IMR-90 (cell line): ENCODE measurements around the gene SMCO4. TPM values are rescaled to one million over a fixed set of nuclear protein-coding genes. Genes with fewer than 3 reads are reported as not detected.
"Not testable (repeated sequence)": the region's sequence is repeated elsewhere in the genome, so short reads cannot be mapped to it uniquely, and the experiment has no call there.

Experiments used
- ATAC-seq: fragments of 200-7000 bp; cut with Tn5 transposase; 2 replicates; pipeline ENCODE4 v1.9.1; 2020; ENCODE audit warnings: low read depth, mild to moderate bottlenecking, moderate library complexity
- BruUV-seq: library from RNA; stranded (reverse); fragments of 400-500 nt; replicated peaks from 2 replicates; lab custom pipeline; 2021; lab: Mats Ljungman, UMichigan
- CTCF ChIA-PET: fragments of 300-600 bp; formaldehyde crosslinking; extraction: SDS; loops from one replicate; lab custom pipeline; 2021; ENCODE audit warnings: antibody characterized with exemption; lab: Yijun Ruan, JAX
- POLR2A ChIA-PET: fragments of 300-600 bp; sonication (Branson Sonifier 250); formaldehyde crosslinking; loops from one replicate; lab custom pipeline; 2022; ENCODE audit warnings: antibody characterized with exemption; ENCODE audit not compliant: unreplicated experiment; lab: Charles Lee
- DNase-seq: peaks from one replicate; pipeline ENCODE4 v3.0.0; 2013
- H2AFZ ChIP-seq: replicated peaks from 2 replicates; pipeline ENCODE3; 2013; ENCODE audit warnings: low read length, mild to moderate bottlenecking; ENCODE audit not compliant: poor library complexity
- H2AK5ac ChIP-seq: 2 replicates; pipeline ENCODE4 v1.6.1; 2013; ENCODE audit warnings: low read depth, low read length, inconsistent platforms
- H2AK9ac ChIP-seq: replicated peaks from 2 replicates; pipeline ENCODE3; 2013; ENCODE audit warnings: mild to moderate bottlenecking, low read depth, low read length, moderate library complexity; ENCODE audit not compliant: poor library complexity
- H2BK120ac ChIP-seq: 2 replicates; pipeline ENCODE4 v1.6.1; 2013; ENCODE audit warnings: low read depth, low read length, inconsistent platforms
- H2BK15ac ChIP-seq: 3 replicates; pipeline ENCODE4 v1.6.1; 2013; ENCODE audit warnings: low read depth, low read length, inconsistent platforms
- H2BK20ac ChIP-seq: 2 replicates; pipeline ENCODE4 v1.6.1; 2013; ENCODE audit warnings: low read depth, mild to moderate bottlenecking, inconsistent platforms, low read length, moderate library complexity
- H2BK5ac ChIP-seq: 2 replicates; pipeline ENCODE4 v1.6.1; 2013; ENCODE audit warnings: mild to moderate bottlenecking, low read depth, low read length, inconsistent platforms; ENCODE audit not compliant: poor library complexity, severe bottlenecking
- H3K14ac ChIP-seq: replicated peaks from 2 replicates; pipeline ENCODE4 v1.6.1; 2013; ENCODE audit warnings: low read depth, low read length, inconsistent platforms
- H3K18ac ChIP-seq: 2 replicates; pipeline ENCODE4 v1.6.1; 2013; ENCODE audit warnings: low read depth, low read length, control low read depth
- H3K23ac ChIP-seq: 2 replicates; pipeline ENCODE4 v1.6.1; 2013; ENCODE audit warnings: low read depth, low read length, inconsistent platforms
- H3K27ac ChIP-seq: 2 replicates; pipeline ENCODE4 v1.5.1; 2013; ENCODE audit warnings: mild to moderate bottlenecking, control low read depth, low read length; ENCODE audit not compliant: insufficient read depth
- H3K27me3 ChIP-seq: 2 replicates; pipeline ENCODE4 v1.6.1; 2013; ENCODE audit warnings: low read length; ENCODE audit not compliant: control insufficient read depth, insufficient read depth
- H3K36me3 ChIP-seq: 2 replicates; pipeline ENCODE4 v1.6.1; 2013; ENCODE audit warnings: low read length, mixed read lengths; ENCODE audit not compliant: control insufficient read depth, insufficient read depth
- H3K4ac ChIP-seq: 2 replicates; pipeline ENCODE4 v1.6.1; 2013; ENCODE audit warnings: low read depth, low read length, inconsistent platforms
- H3K4me1 ChIP-seq: 2 replicates; pipeline ENCODE4 v1.6.1; 2013; ENCODE audit warnings: low read length, mixed read lengths; ENCODE audit not compliant: control insufficient read depth, insufficient read depth
- H3K4me2 ChIP-seq: 2 replicates; pipeline ENCODE4 v1.6.1; 2013; ENCODE audit warnings: low read depth, mild to moderate bottlenecking, control low read depth, low read length, moderate library complexity
- H3K4me3 ChIP-seq: 2 replicates; pipeline ENCODE4 v1.5.1; 2013; ENCODE audit warnings: low read depth, mild to moderate bottlenecking, control low read depth, low read length, moderate library complexity; ENCODE audit not compliant: insufficient read depth
- H3K56ac ChIP-seq: 2 replicates; pipeline ENCODE4 v1.6.1; 2013; ENCODE audit warnings: low read length, inconsistent platforms; ENCODE audit not compliant: insufficient read depth; ENCODE audit errors: extremely low read depth
- H3K79me1 ChIP-seq, 2 experiments: 2 replicates each; pipeline ENCODE4 v1.6.1; 2013; ENCODE audit warnings: low read length in 2 of 2, inconsistent platforms in 1 of 2, low read depth in 1 of 2
- H3K9ac ChIP-seq: 2 replicates; pipeline ENCODE4 v1.6.1; 2013; ENCODE audit warnings: low read depth, low read length, control low read depth
- H3K9me1 ChIP-seq: 2 replicates; pipeline ENCODE4 v1.6.1; 2013; ENCODE audit warnings: low read length, inconsistent platforms; ENCODE audit not compliant: insufficient read depth
- H3K9me3 ChIP-seq: 2 replicates; pipeline ENCODE4 v1.6.1; 2013; ENCODE audit warnings: low read length; ENCODE audit not compliant: control insufficient read depth, insufficient read depth
- H4K20me1 ChIP-seq: 2 replicates; pipeline ENCODE4 v1.6.1; 2013; ENCODE audit warnings: low read length, inconsistent platforms; ENCODE audit not compliant: insufficient read depth
- H4K5ac ChIP-seq: 2 replicates; pipeline ENCODE4 v1.6.1; 2013; ENCODE audit warnings: mild to moderate bottlenecking, low read depth, low read length, control low read depth
- H4K8ac ChIP-seq, 2 experiments: 2 replicates each; pipeline ENCODE4 v1.6.1; 2013; ENCODE audit warnings: low read depth in 2 of 2, low read length in 2 of 2, control low read depth in 1 of 2, inconsistent platforms in 1 of 2
- H4K91ac ChIP-seq: 2 replicates; pipeline ENCODE4 v1.6.1; 2013; ENCODE audit warnings: low read depth, low read length, inconsistent platforms; ENCODE audit not compliant: insufficient read depth
- WGBS, 2 experiments: methylation state at CpG; one replicate each; pipeline versions ENCODE4 v1.1.5 to v1.1.7; 2013; ENCODE audit warnings: missing lambda C conversion rate in 2 of 2; ENCODE audit not compliant: insufficient read length in 1 of 2; ENCODE audit errors: extremely low coverage in 2 of 2; 5-methylcytosine and 5-hydroxymethylcytosine counted together
- dilution Hi-C: fragments of 300-500 bp; cut with HindIII; formaldehyde crosslinking; loops from one replicate; pipeline ENCODE4 v1.14.3; 2018; ENCODE audit warnings: low sequenced_read_pairs; ENCODE audit not compliant: unreplicated experiment
- in situ Hi-C: fragments of 300-500 bp; cut with MboI; formaldehyde crosslinking; loops from 3 replicates; pipeline ENCODE4 v1.14.3; 2019; ENCODE audit warnings: low sequenced_read_pairs, inconsistent platforms, mixed read lengths
- intact Hi-C: fragments of 100-400 bp; cut with micrococcal nuclease; formaldehyde crosslinking; loops from 2 replicates; pipeline ENCODE4 v1.10.0; 2022
- polyA plus RNA-seq, 3 experiments: library from polyadenylated mRNA; depleted of rRNA; stranded (reverse); fragments of >200 nt; gene quantifications; 2 replicates each; pipeline ENCODE4 v1.2.3, GENCODE V29; 2012; ENCODE audit warnings: low replicate concordance in 1 of 3
- total RNA-seq: library from RNA; depleted of rRNA; stranded (reverse); fragments of >200 nt; gene quantifications from 2 replicates; pipeline ENCODE4 v1.2.3, GENCODE V29; 2012

The SMCO4 gene
- total and polyA plus RNA-seq, 2 of the 4 experiments (the other 2 are of a cell fraction) = 2.2 to 17.7 TPM

DNA sequence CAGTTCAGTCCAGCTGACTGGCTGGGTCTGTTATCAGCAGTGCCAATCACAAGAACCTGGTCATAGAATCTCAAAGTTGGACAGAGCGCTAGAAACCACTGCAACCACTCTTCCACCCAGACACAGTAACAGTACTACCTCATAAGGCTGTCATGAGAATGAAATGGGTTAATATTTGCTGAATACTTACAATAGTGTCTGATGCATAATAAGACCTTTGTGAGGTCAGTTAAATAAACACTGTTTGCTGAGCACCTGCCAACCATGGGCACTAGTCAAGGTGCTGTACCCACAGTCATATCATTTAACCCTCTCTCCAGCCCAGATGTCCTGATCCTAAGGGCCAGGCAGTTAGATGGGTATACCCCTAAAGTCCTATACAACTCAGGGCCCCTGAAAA lies 44.2 kb upstream of the SMCO4 start:
- in situ Hi-C loops, intact Hi-C loops, H4K20me1 ChIP-seq, CTCF ChIA-PET, H2AK5ac ChIP-seq, H3K9ac ChIP-seq, H3K23ac ChIP-seq, H3K4ac ChIP-seq, H2AFZ ChIP-seq, H4K91ac ChIP-seq, H3K36me3 ChIP-seq, H2AK9ac ChIP-seq, H2BK15ac ChIP-seq, BruUV-seq, H3K4me1 ChIP-seq, dilution Hi-C loops, H3K14ac ChIP-seq, H3K9me3 ChIP-seq, H3K79me1 ChIP-seq, H3K56ac ChIP-seq, H3K9me1 ChIP-seq, ATAC-seq, H3K27me3 ChIP-seq, H2BK20ac ChIP-seq, H4K8ac ChIP-seq, DNase-seq, H3K27ac ChIP-seq, H3K18ac ChIP-seq, H2BK5ac ChIP-seq, H4K5ac ChIP-seq, POLR2A ChIA-PET, H3K4me2 ChIP-seq, H3K4me3 ChIP-seq, H2BK120ac ChIP-seq: not testable (repeated sequence)
- WGBS, 2 experiments = no CpG with 5 or more reads among the region's 1 CpG
